GM19455 (cell line): ENCODE data around the gene GPATCH4.
"Not testable (repeated sequence)": the region's sequence is repeated elsewhere in the genome, so short reads cannot be mapped to it uniquely, and the experiment has no call there.

ENCODE experiments used
- ATAC-seq: cut with Tn5 transposase; IDR thresholded peaks from one replicate; pipeline ENCODE4 v1.9.1; 2021; ENCODE audit not compliant: unreplicated experiment

Gene GPATCH4

GRCh38 chr1:156627313-156627880, 26.1 kb upstream of the GPATCH4 start:
- no peak for ATAC-seq

GRCh38 chr1:156626079-156626438, 24.8 kb upstream of the GPATCH4 start:
- no peak for ATAC-seq

GRCh38 chr1:156625436-156626078, 24.3 kb upstream of the GPATCH4 start:
- no peak for ATAC-seq

- no peak for ATAC-seq
Observed at GRCh38 chr1:156624814-156625435, 23.6 kb upstream of the GPATCH4 start.

- ATAC-seq, result no peak
Observed at GRCh38 chr1:156623946-156624813, 22.9 kb upstream of the GPATCH4 start.

- no peak for ATAC-seq
Observed at GRCh38 chr1:156622581-156623297, 21.5 kb upstream of the GPATCH4 start.

- ATAC-seq, result no peak
Observed at GRCh38 chr1:156619582-156619955, 18.3 kb upstream of the GPATCH4 start.

- ATAC-seq, result no peak
Observed at GRCh38 chr1:156618853-156619581, 17.7 kb upstream of the GPATCH4 start, which contains the start of gene HAPLN2. Gene HAPLN2 (plus strand): TSS chr1:156619415. CDS start chr1:156623491, 4,076 bp downstream.

- ATAC-seq, result no peak
Observed at GRCh38 chr1:156616463-156616862, 15.2 kb upstream of the GPATCH4 start.

- no peak for ATAC-seq
Observed at GRCh38 chr1:156615946-156616345, 14.7 kb upstream of the GPATCH4 start.

- ATAC-seq, result no peak
Observed at GRCh38 chr1:156612666-156613065, 11.4 kb upstream of the GPATCH4 start.

- not testable (repeated sequence) for ATAC-seq
Observed at GRCh38 chr1:156610072-156610471, 8.8 kb upstream of the GPATCH4 start.

- peak; percentile 56 for ATAC-seq
Observed at GRCh38 chr1:156608981-156609380, 7.7 kb upstream of the GPATCH4 start.

GRCh38 chr1:156608036-156608674, 6.9 kb upstream of the GPATCH4 start:
- peak; percentile 64 for ATAC-seq

GRCh38 chr1:156607344-156607743, 6.1 kb upstream of the GPATCH4 start:
- ATAC-seq, result not testable (repeated sequence)

- no peak for ATAC-seq
Observed at GRCh38 chr1:156602557-156602993, 1.3 kb upstream of the GPATCH4 start.

- no peak for ATAC-seq
Observed at GRCh38 chr1:156601892-156602291, 613 bp upstream of the GPATCH4 start.

GRCh38 chr1:156600733-156601121, 552 bp downstream of the GPATCH4 start:
- no peak for ATAC-seq

GRCh38 chr1:156599811-156600210, 1.5 kb downstream of the GPATCH4 start:
- ATAC-seq, result no peak
